CD4-positive, alpha-beta T cell (primary cell): ENCODE measurements around the gene PHETA1. TPM values are rescaled to one million over a fixed set of nuclear protein-coding genes. Genes with fewer than 3 reads are reported as not detected.

Experiments
- ATAC-seq: fragments of 200-7000 bp; cut with Tn5 transposase; one replicate; pipeline ENCODE4 v1.10.0; 2022; ENCODE audit warnings: mild to moderate bottlenecking; ENCODE audit not compliant: poor library complexity
- CTCF ChIA-PET: fragments of 350-600 bp; sonication (Branson Sonifier 250); formaldehyde crosslinking; loops from one replicate; lab custom pipeline; 2021; ENCODE audit warnings: antibody characterized with exemption, inconsistent platforms; lab: Charles Lee
- POLR2A ChIA-PET: fragments of 350-600 bp; sonication (Branson Sonifier 250); formaldehyde crosslinking; loops from one replicate; lab custom pipeline; 2021; ENCODE audit warnings: antibody characterized with exemption, inconsistent platforms; lab: Charles Lee
- DNase-seq, 14 experiments: peaks; one replicate each; pipeline ENCODE4 v3.0.0-alpha.2; 2013 to 2020; ENCODE audit warnings: mixed read lengths in 2 of 14
- H3K27ac ChIP-seq, 2 donors: one replicate each; pipeline versions ENCODE4 v1.5.1 to v1.7.0; 2013; ENCODE audit warnings: low read length in 2 of 2, low read depth in 1 of 2, mild to moderate bottlenecking in 1 of 2
- H3K27me3 ChIP-seq, 2 experiments: 1 replicate in 1 of 2; 2 replicates in 1 of 2; pipeline versions ENCODE4 v1.6.1 to v1.7.0; 2013; ENCODE audit warnings: low read length in 2 of 2, control low read depth in 1 of 2, mild to moderate bottlenecking in 1 of 2, moderate library complexity in 1 of 2; ENCODE audit not compliant: insufficient read depth in 2 of 2, control insufficient read depth in 1 of 2
- H3K36me3 ChIP-seq: one replicate; pipeline ENCODE4 v1.6.1; 2013; ENCODE audit warnings: low read length, control low read depth; ENCODE audit not compliant: insufficient read depth
- H3K4me1 ChIP-seq: one replicate; pipeline ENCODE4 v1.6.1; 2013; ENCODE audit warnings: low read length, control low read depth; ENCODE audit not compliant: insufficient read depth
- H3K4me3 ChIP-seq: one replicate; pipeline ENCODE4 v1.5.1; 2013; ENCODE audit warnings: mild to moderate bottlenecking, low read length, moderate library complexity
- H3K9me3 ChIP-seq, 2 experiments: 1 replicate in 1 of 2; 2 replicates in 1 of 2; pipeline versions ENCODE4 v1.6.1 to v1.7.0; 2013; ENCODE audit warnings: low read length in 2 of 2, mild to moderate bottlenecking in 2 of 2, control low read depth in 1 of 2, moderate library complexity in 1 of 2; ENCODE audit not compliant: control insufficient read depth in 1 of 2, insufficient read depth in 1 of 2
- H3K27ac Mint-ChIP-seq: one replicate; pipeline ENCODE4 v1.8.0; 2020; ENCODE audit warnings: mixed read lengths
- H3K27me3 Mint-ChIP-seq: one replicate; pipeline ENCODE4 v1.8.0; 2021; ENCODE audit warnings: mixed read lengths
- H3K36me3 Mint-ChIP-seq: one replicate; pipeline ENCODE4 v1.8.0; 2021; ENCODE audit warnings: low read depth, mixed read lengths
- H3K4me1 Mint-ChIP-seq: one replicate; pipeline ENCODE4 v1.8.0; 2021; ENCODE audit warnings: low read depth, mixed read lengths
- H3K4me3 Mint-ChIP-seq: one replicate; pipeline ENCODE4 v1.8.0; 2020; ENCODE audit warnings: mild to moderate bottlenecking, mixed read lengths
- H3K9me3 Mint-ChIP-seq: one replicate; pipeline ENCODE4 v1.8.0; 2020; ENCODE audit warnings: mixed read lengths
- intact Hi-C, 2 experiments: fragments of 100-400 bp; cut with DNase I in 1 of 2; cut with micrococcal nuclease in 1 of 2; formaldehyde crosslinking; loops; one replicate each; pipeline versions ENCODE4 v1.15.1 to v1.9.0; 2023 to 2025; cut with DNase I, micrococcal nuclease
- total RNA-seq, 174 experiments: library from RNA in 2 of 174; stranded (reverse) in 2 of 174; gene quantifications; one replicate each; pipeline ENCODE4 v1.2.3 and lab custom pipeline; 2021 to 2026
- TF ChIP-seq, protein P1 (sequence below): fragments of 200-600 bp; IDR thresholded peaks from one replicate; pipeline ENCODE4 v1.8.0; 2022; ENCODE audit warnings: antibody characterized with exemption, mild to moderate bottlenecking

PHETA1 gene
- total RNA-seq, 2 experiments from 2014 or later = 1.3 to 1.7 TPM

DNA sequence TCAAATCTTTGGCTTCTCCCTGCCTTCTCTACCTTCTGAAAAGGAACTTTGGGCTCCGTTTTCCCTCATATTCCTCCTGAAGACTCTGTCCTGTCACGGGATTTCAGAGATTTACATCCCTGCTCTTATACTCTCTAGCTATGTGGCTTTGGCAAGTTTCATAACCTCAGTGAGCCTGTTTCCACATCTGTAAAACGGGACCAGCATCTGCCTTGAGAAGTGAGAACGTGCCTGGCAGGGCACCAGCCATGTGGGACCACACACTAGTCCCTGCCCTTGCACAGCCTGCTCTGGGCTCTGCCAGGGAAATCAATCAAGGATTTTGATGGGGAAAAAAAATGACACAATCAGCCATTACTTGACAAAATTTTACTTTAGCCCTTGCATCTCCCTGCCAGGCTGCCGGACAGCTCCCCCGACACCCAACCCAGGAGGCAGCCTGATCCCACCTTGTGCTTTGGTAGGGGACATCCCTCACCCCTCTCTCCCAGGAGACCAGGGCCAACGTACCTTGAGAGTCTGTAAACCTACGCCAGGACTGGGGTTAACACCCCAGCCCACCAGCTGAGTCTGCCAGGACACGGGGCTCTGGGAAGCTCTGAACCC lies 8.5 kb downstream of the PHETA1 start:
- Mint-ChIP-seq H3K36me3 (no peaks in the 10 kb centered on the region), H3K4me1 (no peaks in the 10 kb centered on the region), H3K9me3 (no peaks in the 10 kb centered on the region), H3K27me3 (peaks cover 10% of the 10 kb centered on the region), H3K4me3 (no peak overlapping the region), H3K27ac (no peak overlapping the region)
- ChIA-PET POLR2A (no interaction called here), CTCF (no interaction called here)
- H3K27me3 ChIP-seq = no peaks in the 10 kb centered on the region
- no peak overlapping the region for H3K4me3 ChIP-seq
- H3K4me1 ChIP-seq = peaks cover 5% of the 10 kb centered on the region
- H3K9me3 ChIP-seq = peaks cover 0 to 5% of the 10 kb centered on the region in 2 experiments
- no peak for ATAC-seq
- TF ChIP-seq, protein P1, sequence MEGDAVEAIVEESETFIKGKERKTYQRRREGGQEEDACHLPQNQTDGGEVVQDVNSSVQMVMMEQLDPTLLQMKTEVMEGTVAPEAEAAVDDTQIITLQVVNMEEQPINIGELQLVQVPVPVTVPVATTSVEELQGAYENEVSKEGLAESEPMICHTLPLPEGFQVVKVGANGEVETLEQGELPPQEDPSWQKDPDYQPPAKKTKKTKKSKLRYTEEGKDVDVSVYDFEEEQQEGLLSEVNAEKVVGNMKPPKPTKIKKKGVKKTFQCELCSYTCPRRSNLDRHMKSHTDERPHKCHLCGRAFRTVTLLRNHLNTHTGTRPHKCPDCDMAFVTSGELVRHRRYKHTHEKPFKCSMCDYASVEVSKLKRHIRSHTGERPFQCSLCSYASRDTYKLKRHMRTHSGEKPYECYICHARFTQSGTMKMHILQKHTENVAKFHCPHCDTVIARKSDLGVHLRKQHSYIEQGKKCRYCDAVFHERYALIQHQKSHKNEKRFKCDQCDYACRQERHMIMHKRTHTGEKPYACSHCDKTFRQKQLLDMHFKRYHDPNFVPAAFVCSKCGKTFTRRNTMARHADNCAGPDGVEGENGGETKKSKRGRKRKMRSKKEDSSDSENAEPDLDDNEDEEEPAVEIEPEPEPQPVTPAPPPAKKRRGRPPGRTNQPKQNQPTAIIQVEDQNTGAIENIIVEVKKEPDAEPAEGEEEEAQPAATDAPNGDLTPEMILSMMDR = no peak
- no peaks in the 10 kb centered on the region for H3K36me3 ChIP-seq
- no peak overlapping the region for H3K27ac ChIP-seq
- intact Hi-C loops = loop anchor here in 1 of 2 experiments (10.0 kb wide), 1 partner anchor 1994 kb away; the partner anchor contains the start of gene PLBD2
- DNase-seq = no peak

DNA sequence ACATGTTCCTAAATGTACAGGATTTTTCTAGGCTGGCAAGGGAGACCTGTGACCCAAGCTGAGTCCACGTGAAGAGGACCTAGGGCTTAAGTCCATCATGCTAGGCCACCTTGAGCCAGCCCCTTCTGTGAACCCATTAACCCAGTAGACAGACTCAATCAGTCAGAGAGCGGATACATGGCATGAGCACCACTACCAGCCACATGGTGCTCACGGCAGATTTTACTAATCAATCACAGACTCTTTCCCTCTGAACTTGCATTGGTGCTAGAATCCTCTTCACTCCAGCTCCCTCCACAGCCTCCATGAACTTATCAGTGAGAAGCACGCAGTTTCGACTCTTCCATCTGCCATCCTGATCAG lies 9.0 kb downstream of the PHETA1 start:
- Mint-ChIP-seq H3K4me3 (no peak overlapping the region), H3K27me3 (peaks cover 10% of the 10 kb centered on the region), H3K27ac (no peak overlapping the region), H3K36me3 (no peaks in the 10 kb centered on the region), H3K4me1 (no peaks in the 10 kb centered on the region), H3K9me3 (no peaks in the 10 kb centered on the region)
- ATAC-seq (no peak), DNase-seq (no peak)
- ChIA-PET POLR2A (no interaction called here), CTCF (no interaction called here)
- no peaks in the 10 kb centered on the region for H3K36me3 ChIP-seq
- peaks cover 0 to 5% of the 10 kb centered on the region in 2 experiments for H3K9me3 ChIP-seq
- intact Hi-C loops = loop anchor here in 1 of 2 experiments (10.0 kb wide), 1 partner anchor 1995 kb away; the partner anchor contains the start of gene PLBD2
- H3K4me1 ChIP-seq = peaks cover 5% of the 10 kb centered on the region
- H3K4me3 ChIP-seq = no peak overlapping the region
- no peaks in the 10 kb centered on the region for H3K27me3 ChIP-seq
- H3K27ac ChIP-seq = no peak overlapping the region
- TF ChIP-seq, protein P1 = no peak

DNA sequence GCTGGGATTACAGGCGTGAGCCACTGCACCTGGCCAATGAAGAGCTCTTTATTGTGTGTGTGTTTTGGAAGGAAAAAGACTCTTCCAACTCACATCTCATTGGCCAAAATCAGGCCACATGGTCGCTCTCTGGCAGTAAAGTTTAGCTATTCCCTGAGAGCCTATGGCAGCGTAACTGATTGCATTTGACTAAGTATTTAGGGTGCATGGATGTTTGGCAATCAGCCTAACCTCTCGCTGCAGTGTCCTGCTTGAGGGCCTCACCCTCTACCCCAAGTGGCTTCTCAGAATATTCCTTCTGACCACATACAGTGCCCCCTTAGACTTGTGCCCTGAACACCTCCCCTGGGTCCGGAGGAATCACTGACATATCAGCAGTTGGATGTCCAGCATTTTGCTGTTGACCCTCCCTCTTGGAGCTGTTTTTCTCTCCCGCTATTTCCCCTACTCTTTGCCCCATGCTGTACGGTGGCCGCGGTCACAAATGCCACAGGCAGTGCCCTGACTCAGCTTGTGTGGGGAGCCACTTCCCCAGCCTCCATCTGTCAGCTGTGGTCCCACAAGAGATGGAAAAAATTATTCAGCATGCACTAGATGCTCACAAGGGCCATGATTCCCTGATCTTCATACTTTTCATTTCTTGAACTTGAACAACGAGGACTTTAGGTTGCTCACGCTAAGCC lies 9.5 kb downstream of the PHETA1 start:
- POLR2A ChIA-PET = no interaction called here

More for the DNA sequence above, 9.5 kb downstream of the PHETA1 start:
- no peaks in the 10 kb centered on the region for H3K9me3 Mint-ChIP-seq
- ATAC-seq (no peak), DNase-seq (peak in 3 of 14 experiments; percentile 13 to 29 (median 28))
- no peak overlapping the region for H3K4me3 Mint-ChIP-seq
- no peak overlapping the region for H3K27ac Mint-ChIP-seq
- H3K4me1 ChIP-seq = peaks cover 5% of the 10 kb centered on the region
- H3K4me3 ChIP-seq = no peak overlapping the region
- CTCF ChIA-PET = no interaction called here
- H3K9me3 ChIP-seq = peaks cover 0 to 5% of the 10 kb centered on the region in 2 experiments
- no peaks in the 10 kb centered on the region for H3K4me1 Mint-ChIP-seq
- H3K27me3 ChIP-seq = no peaks in the 10 kb centered on the region
- peaks cover 10% of the 10 kb centered on the region for H3K27me3 Mint-ChIP-seq
- intact Hi-C loops = no loop called here
- no peak overlapping the region for H3K27ac ChIP-seq
- TF ChIP-seq, protein P1 = no peak
- H3K36me3 ChIP-seq = no peaks in the 10 kb centered on the region
- H3K36me3 Mint-ChIP-seq = no peaks in the 10 kb centered on the region
